MV-4-11 (cell line): ENCODE measurements around the gene TMEM121.
"Not testable (repeated sequence)": the region's sequence is repeated elsewhere in the genome, so short reads cannot be mapped to it uniquely, and the experiment has no call there.

ENCODE experiments used
- DNase-seq: peaks from one replicate; lab custom pipeline; 2025; lab: John Stamatoyannopoulos, UW

Gene TMEM121

GRCh38 chr14:105570482-105570881 lies 44.1 kb downstream of the TMEM121 start:
- DNase-seq: no peak

GRCh38 chr14:105571181-105571951 lies 45.0 kb downstream of the TMEM121 start:
- not testable (repeated sequence) for DNase-seq

GRCh38 chr14:105572063-105572462 lies 45.7 kb downstream of the TMEM121 start:
- not testable (repeated sequence) for DNase-seq

GRCh38 chr14:105573841-105574240 lies 47.5 kb downstream of the TMEM121 start:
- DNase-seq: not testable (repeated sequence)

GRCh38 chr14:105574411-105574810 lies 48.0 kb downstream of the TMEM121 start:
- DNase-seq: not testable (repeated sequence)

- DNase-seq: not testable (repeated sequence)
Observed at GRCh38 chr14:105575016-105575700, 48.8 kb downstream of the TMEM121 start.

- no peak for DNase-seq
Observed at GRCh38 chr14:105576525-105577088, 50.2 kb downstream of the TMEM121 start.

GRCh38 chr14:105577314-105577861 lies 51.0 kb downstream of the TMEM121 start:
- no peak for DNase-seq

GRCh38 chr14:105578070-105578469 lies 51.7 kb downstream of the TMEM121 start:
- DNase-seq: no peak

GRCh38 chr14:105579221-105579620 lies 52.8 kb downstream of the TMEM121 start:
- DNase-seq: not testable (repeated sequence)
